GM23338 (cell line): ENCODE measurements around the gene THRA. TPM values are rescaled to one million over a fixed set of nuclear protein-coding genes. Genes with fewer than 3 reads are reported as not detected.

Experiments used
- ATAC-seq: fragments of 200-7000 bp; cut with Tn5 transposase; 3 replicates; pipeline ENCODE4 v1.9.1; 2020
- DNase-seq: peaks from one replicate; pipeline ENCODE4 v3.0.0-alpha.2; 2015; ENCODE audit warnings: low spot score
- H2AFZ ChIP-seq: fragments of 200-600 bp; sonication (generic); 2 replicates; pipeline ENCODE4 v1.8.0; 2016; ENCODE audit warnings: antibody characterized with exemption, mild to moderate bottlenecking, moderate library complexity
- H3F3A ChIP-seq: fragments of 200-600 bp; sonication (generic); replicated peaks from 2 replicates; pipeline ENCODE4 v1.8.0; 2017; ENCODE audit warnings: antibody characterized with exemption, mixed run types, low read depth
- H3K27ac ChIP-seq: fragments of 200-600 bp; sonication (generic); 2 replicates; pipeline ENCODE4 v1.6.1; 2016; ENCODE audit warnings: low read depth
- H3K27me3 ChIP-seq: fragments of 200-600 bp; sonication (generic); 2 replicates; pipeline ENCODE4 v1.8.0; 2016; ENCODE audit warnings: mild to moderate bottlenecking, mixed run types, moderate library complexity; ENCODE audit not compliant: insufficient read depth
- H3K36me3 ChIP-seq: fragments of 200-600 bp; sonication (generic); 2 replicates; pipeline ENCODE4 v1.8.0; 2016; ENCODE audit warnings: mild to moderate bottlenecking; ENCODE audit not compliant: insufficient read depth
- H3K4me1 ChIP-seq: fragments of 200-600 bp; sonication (generic); 2 replicates; pipeline ENCODE4 v1.8.0; 2016; ENCODE audit warnings: mild to moderate bottlenecking, moderate library complexity; ENCODE audit not compliant: insufficient read depth
- H3K4me2 ChIP-seq: fragments of 200-600 bp; sonication (generic); 2 replicates; pipeline ENCODE4 v1.7.1; 2017; ENCODE audit warnings: mixed run types
- H3K4me3 ChIP-seq: fragments of 200-600 bp; sonication (generic); 2 replicates; pipeline ENCODE4 v1.6.1; 2016; ENCODE audit warnings: mixed run types
- H3K79me2 ChIP-seq: fragments of 200-600 bp; sonication (generic); replicated peaks from 2 replicates; pipeline ENCODE4 v1.8.0; 2017; ENCODE audit warnings: mild to moderate bottlenecking; ENCODE audit not compliant: insufficient read depth
- H3K9me2 ChIP-seq: fragments of 200-600 bp; sonication (generic); 2 replicates; pipeline ENCODE4 v1.8.0; 2017; ENCODE audit not compliant: insufficient read depth
- H4K20me1 ChIP-seq: fragments of 200-600 bp; sonication (generic); replicated peaks from 2 replicates; pipeline ENCODE4 v1.8.0; 2017; ENCODE audit warnings: mild to moderate bottlenecking; ENCODE audit not compliant: insufficient read depth
- H3K27ac Mint-ChIP-seq: 2 replicates; pipeline ENCODE4 v1.8.0; 2020; ENCODE audit warnings: inconsistent platforms, mild to moderate bottlenecking, moderate library complexity, mixed read lengths
- H3K27me3 Mint-ChIP-seq: 3 replicates; pipeline ENCODE4 v1.8.0; 2022; ENCODE audit warnings: low read depth, mild to moderate bottlenecking, moderate library complexity, mixed read lengths, inconsistent platforms; ENCODE audit not compliant: insufficient read depth, poor library complexity
- H3K36me3 Mint-ChIP-seq: 3 replicates; pipeline ENCODE4 v1.8.0; 2021; ENCODE audit warnings: low read depth, mild to moderate bottlenecking, inconsistent platforms, moderate library complexity, mixed read lengths
- H3K4me1 Mint-ChIP-seq: 3 replicates; pipeline ENCODE4 v1.8.0; 2020; ENCODE audit warnings: mild to moderate bottlenecking, inconsistent platforms, mixed read lengths
- H3K4me3 Mint-ChIP-seq: 3 replicates; pipeline ENCODE4 v1.8.0; 2021; ENCODE audit warnings: moderate library complexity, mild to moderate bottlenecking, inconsistent platforms, mixed read lengths
- H3K9me3 Mint-ChIP-seq: 3 replicates; pipeline ENCODE4 v1.8.0; 2020; ENCODE audit warnings: moderate library complexity, mild to moderate bottlenecking, inconsistent platforms, mixed read lengths
- CREB1 ChIP-seq: fragments of 250-450 bp; sonication (Bioruptor Pico); IDR thresholded peaks from 2 replicates; pipeline ENCODE4 v1.5.0; 2020; ENCODE audit warnings: low read depth, mild to moderate bottlenecking, moderate library complexity
- EZH2 ChIP-seq: fragments of 200-600 bp; sonication (generic); IDR thresholded peaks from one replicate; pipeline ENCODE4 v1.8.0; 2017; ENCODE audit warnings: antibody characterized with exemption, mild to moderate bottlenecking, low read depth; ENCODE audit not compliant: unreplicated experiment
- EZH2phosphoT487 ChIP-seq: fragments of 200-600 bp; sonication (generic); IDR thresholded peaks from one replicate; pipeline ENCODE4 v1.8.1; 2018; ENCODE audit warnings: antibody characterized with exemption; ENCODE audit not compliant: unreplicated experiment
- JUNB ChIP-seq: IDR thresholded peaks from one replicate; pipeline ENCODE4 v1.6.1; 2016; ENCODE audit warnings: antibody characterized with exemption; ENCODE audit not compliant: unreplicated experiment
- NANOG ChIP-seq: IDR thresholded peaks from 2 replicates; pipeline ENCODE4 v1.6.1; 2016; ENCODE audit warnings: antibody characterized with exemption, borderline replicate concordance
- POLR2AphosphoS5 ChIP-seq: IDR thresholded peaks from 2 replicates; pipeline ENCODE4 v1.6.1; 2016; ENCODE audit warnings: antibody characterized with exemption, low read depth
- STAT1 ChIP-seq: IDR thresholded peaks from one replicate; pipeline ENCODE4 v1.6.1; 2016; ENCODE audit warnings: antibody characterized with exemption; ENCODE audit not compliant: unreplicated experiment
- ZNF462 ChIP-seq: fragments of 250-450 bp; sonication (Bioruptor Pico); IDR thresholded peaks from 2 replicates; pipeline ENCODE4 v1.5.0; 2020; ENCODE audit warnings: mild to moderate bottlenecking, moderate library complexity
- polyA plus RNA-seq: library from polyadenylated mRNA; unstranded; fragments of >200 nt; fragmentation: Nextera tagmentation; extraction: Ambion mirVana; gene quantifications from 2 replicates; pipeline ENCODE4 v1.2.1, GENCODE V29; 2016
- total RNA-seq: library from RNA; depleted of rRNA; stranded (reverse); fragments of >200 nt; shearing (Covaris generic); gene quantifications from 2 replicates; pipeline ENCODE4 v1.2.3, GENCODE V29; 2014
- TF ChIP-seq, protein P1 (sequence below), 2 experiments: fragments of 200-600 bp in 1 of 2; sonication (generic) in 1 of 2; conservative IDR thresholded peaks; 2 replicates each; pipeline versions ENCODE4 v1.5.1 to v1.6.1; 2016 to 2017; ENCODE audit warnings: antibody characterized with exemption in 2 of 2, low read depth in 2 of 2, mild to moderate bottlenecking in 2 of 2, moderate library complexity in 1 of 2

The THRA gene
- total and polyA plus RNA-seq, 2 experiments from 2014 or later: 3.4 to 10.5 TPM

DNA sequence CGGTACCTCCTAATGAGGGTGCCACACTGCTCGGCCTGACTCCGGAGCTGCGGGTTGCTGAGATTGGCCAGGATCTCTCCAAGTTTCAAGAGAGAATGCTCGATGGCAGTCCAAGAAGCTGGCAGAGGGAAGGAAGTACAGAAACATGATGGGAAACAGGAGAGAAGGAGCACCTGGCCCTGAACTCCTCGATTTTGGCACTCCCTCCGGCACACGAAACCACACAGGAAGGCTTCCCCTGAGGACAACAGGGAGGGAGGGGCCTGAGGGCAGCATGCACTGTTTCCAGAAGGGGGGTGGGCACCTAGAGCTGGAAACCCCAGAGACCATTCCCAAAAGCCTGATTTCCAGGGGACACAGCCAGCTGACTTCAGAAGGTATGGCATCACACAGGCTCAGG lies 29.4 kb upstream of the THRA start (continued):
- TF ChIP-seq, protein P1, sequence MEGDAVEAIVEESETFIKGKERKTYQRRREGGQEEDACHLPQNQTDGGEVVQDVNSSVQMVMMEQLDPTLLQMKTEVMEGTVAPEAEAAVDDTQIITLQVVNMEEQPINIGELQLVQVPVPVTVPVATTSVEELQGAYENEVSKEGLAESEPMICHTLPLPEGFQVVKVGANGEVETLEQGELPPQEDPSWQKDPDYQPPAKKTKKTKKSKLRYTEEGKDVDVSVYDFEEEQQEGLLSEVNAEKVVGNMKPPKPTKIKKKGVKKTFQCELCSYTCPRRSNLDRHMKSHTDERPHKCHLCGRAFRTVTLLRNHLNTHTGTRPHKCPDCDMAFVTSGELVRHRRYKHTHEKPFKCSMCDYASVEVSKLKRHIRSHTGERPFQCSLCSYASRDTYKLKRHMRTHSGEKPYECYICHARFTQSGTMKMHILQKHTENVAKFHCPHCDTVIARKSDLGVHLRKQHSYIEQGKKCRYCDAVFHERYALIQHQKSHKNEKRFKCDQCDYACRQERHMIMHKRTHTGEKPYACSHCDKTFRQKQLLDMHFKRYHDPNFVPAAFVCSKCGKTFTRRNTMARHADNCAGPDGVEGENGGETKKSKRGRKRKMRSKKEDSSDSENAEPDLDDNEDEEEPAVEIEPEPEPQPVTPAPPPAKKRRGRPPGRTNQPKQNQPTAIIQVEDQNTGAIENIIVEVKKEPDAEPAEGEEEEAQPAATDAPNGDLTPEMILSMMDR (conservative IDR thresholded peaks at IDR 0.05; ENCODE audit: low read depth in 2 of 2): no peak
- TF ChIP-seq EZH2phosphoT487 (no peak), ZNF462 (CRISPR knock-in tag) (no peak)

GRCh38 chr17:40034426-40035161 lies 28.2 kb upstream of the THRA start:
- H3K27ac Mint-ChIP-seq: no peak overlapping the region
- H3K4me3 Mint-ChIP-seq: no peak overlapping the region
- Histone ChIP-seq H3K27ac (no peak overlapping the region), H3K27me3 (no peaks in the 10 kb centered on the region), H3F3A (peaks cover 9% of the 10 kb centered on the region; the same call in 1 of the 2 replicates), H3K4me3 (no peak overlapping the region), H3K36me3 (peaks cover 9% of the 10 kb centered on the region; the same call in 1 of the 2 replicates), H3K4me2 (no peak overlapping the region), H3K9me2 (no peaks in the 10 kb centered on the region), H4K20me1 (0 out of 2 replicates have a peak, but pooled peaks cover 2% of the 10 kb centered on the region), H2AFZ (no peak overlapping the region), H3K4me1 (peaks cover 15% of the 10 kb centered on the region), H3K79me2 (no peaks in the 10 kb centered on the region)
- peaks cover 38% of the 10 kb centered on the region for H3K36me3 Mint-ChIP-seq
- DNase-seq (no peak), ATAC-seq (no peak)
- TF ChIP-seq STAT1: no peak
- TF ChIP-seq CREB1: no peak
- TF ChIP-seq EZH2: no peak
- TF ChIP-seq NANOG: no peak
- TF ChIP-seq EZH2phosphoT487: no peak
- no peak for TF ChIP-seq POLR2AphosphoS5
- no peak for TF ChIP-seq JUNB
- peaks cover 21% of the 10 kb centered on the region for H3K4me1 Mint-ChIP-seq
- peaks cover 4% of the 10 kb centered on the region for H3K27me3 Mint-ChIP-seq
- no peaks in the 10 kb centered on the region for H3K9me3 Mint-ChIP-seq
